ENCODE results near the gene LHX4. TPM values are rescaled to one million over a fixed set of nuclear protein-coding genes. Genes with fewer than 3 reads are reported as not detected.

The LHX4 gene
- total and polyA plus RNA-seq, 2 of the 4 experiments (the other 2 are of a cell fraction): 0.05 to 0.18 TPM

DNA sequence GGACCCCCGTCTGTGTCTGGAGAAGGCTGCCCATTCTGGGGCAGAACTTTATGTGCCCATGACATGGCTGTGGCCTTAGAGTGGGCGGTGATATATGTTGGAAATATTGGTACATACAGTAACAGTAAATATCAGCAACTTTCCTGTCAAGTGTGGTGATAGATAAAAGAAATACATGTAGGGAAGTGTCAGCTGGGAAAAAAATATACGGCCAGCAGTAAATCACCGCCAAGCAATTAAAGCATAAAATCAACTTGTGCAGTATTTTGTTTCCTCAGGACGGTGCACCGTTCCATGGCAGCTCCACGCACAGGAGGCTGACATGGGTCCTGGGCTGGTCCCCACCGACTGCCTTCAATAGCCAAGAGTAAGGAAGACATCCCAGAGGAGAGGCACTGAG, 27.4 kb downstream of the LHX4 start:
- no peak overlapping the region for H3K27ac ChIP-seq (ENCODE audit: insufficient read depth, low read length)
- H4K8ac ChIP-seq (ENCODE audit: low read depth in 2 of 2, low read length in 2 of 2): no peak overlapping the region
- 77% methylated on average over 5 of the region's 8 CpGs; no CpG with 5 or more reads in 1 of the 2 experiments for WGBS, 2 experiments (ENCODE audit: extremely low coverage in 2 of 2, insufficient read length in 1 of 2)
- no peak overlapping the region for H4K5ac ChIP-seq (ENCODE audit: low read depth, low read length)
- H3K18ac ChIP-seq (ENCODE audit: low read depth, low read length): no peak overlapping the region
- H2AK5ac ChIP-seq (ENCODE audit: low read depth, low read length): no peak overlapping the region
- no peak overlapping the region for H3K9ac ChIP-seq (ENCODE audit: low read depth, low read length)
- no peak overlapping the region for H3K4me3 ChIP-seq (ENCODE audit: insufficient read depth, low read depth, low read length)
- no peak overlapping the region for H2AFZ ChIP-seq (replicated peaks; ENCODE audit: low read length, poor library complexity)
- dilution Hi-C loops (cut with HindIII; ENCODE audit: low sequenced_read_pairs, unreplicated experiment) (no loop called here), in situ Hi-C loops (cut with MboI; ENCODE audit: low sequenced_read_pairs) (loop anchor here (25.0 kb wide), 1 partner anchor 905 kb away; no protein-coding TSS in a partner anchor), intact Hi-C loops (cut with micrococcal nuclease) (no loop called here)
- no peak overlapping the region for H2BK120ac ChIP-seq (ENCODE audit: low read depth, low read length)
- no peaks in the 10 kb centered on the region for H3K79me1 ChIP-seq (ENCODE audit: low read depth in 1 of 2, low read length in 2 of 2)
- H3K14ac ChIP-seq (replicated peaks; ENCODE audit: low read depth, low read length): no peak overlapping the region
- H3K4me1 ChIP-seq (ENCODE audit: control insufficient read depth, insufficient read depth, low read length): 0 out of 2 replicates have a peak, but pooled peaks cover 2% of the 10 kb centered on the region
- DNase-seq (no peak), ATAC-seq (ENCODE audit: low read depth) (no peak)
- BruUV-seq (replicated peaks): no TSS peak
- peaks cover 32% of the 10 kb centered on the region for H3K27me3 ChIP-seq (ENCODE audit: control insufficient read depth, insufficient read depth, low read length)
- H2BK15ac ChIP-seq (ENCODE audit: low read depth, low read length): no peak overlapping the region
- no peak overlapping the region for H3K4me2 ChIP-seq (ENCODE audit: low read depth, low read length)
- no peak overlapping the region for H2BK20ac ChIP-seq (ENCODE audit: low read depth, low read length)
- no peaks in the 10 kb centered on the region for H3K9me3 ChIP-seq (ENCODE audit: control insufficient read depth, insufficient read depth, low read length)
- ChIA-PET CTCF (no interaction called here), POLR2A (ENCODE audit: unreplicated experiment) (interaction anchor here (0.6 kb wide), 1 partner anchor 142 kb away, joined by 5 read pairs; no protein-coding TSS in a partner anchor)
- H4K91ac ChIP-seq (ENCODE audit: insufficient read depth, low read depth, low read length): no peak overlapping the region
- H3K56ac ChIP-seq (ENCODE audit: extremely low read depth, insufficient read depth, low read length): no peak overlapping the region
- no peaks in the 10 kb centered on the region for H3K36me3 ChIP-seq (ENCODE audit: control insufficient read depth, insufficient read depth, low read length)
- TF ChIP-seq, protein P1, sequence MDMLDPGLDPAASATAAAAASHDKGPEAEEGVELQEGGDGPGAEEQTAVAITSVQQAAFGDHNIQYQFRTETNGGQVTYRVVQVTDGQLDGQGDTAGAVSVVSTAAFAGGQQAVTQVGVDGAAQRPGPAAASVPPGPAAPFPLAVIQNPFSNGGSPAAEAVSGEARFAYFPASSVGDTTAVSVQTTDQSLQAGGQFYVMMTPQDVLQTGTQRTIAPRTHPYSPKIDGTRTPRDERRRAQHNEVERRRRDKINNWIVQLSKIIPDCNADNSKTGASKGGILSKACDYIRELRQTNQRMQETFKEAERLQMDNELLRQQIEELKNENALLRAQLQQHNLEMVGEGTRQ (IDR thresholded peaks at IDR 0.05; ENCODE audit: low read depth, low read length): no peak
- TF ChIP-seq MAFK (IDR thresholded peaks at IDR 0.05; ENCODE audit: low read depth, low read length) (no peak), SMC3 (IDR thresholded peaks at IDR 0.05; ENCODE audit: low read depth, low read length) (no peak), RFX5 (IDR thresholded peaks at IDR 0.05; ENCODE audit: low read depth, low read length) (no peak), BHLHE40 (IDR thresholded peaks at IDR 0.05; ENCODE audit: low read depth, low read length) (no peak), RCOR1 (IDR thresholded peaks at IDR 0.05; ENCODE audit: insufficient replicate concordance, low read length) (no peak), MXI1 (IDR thresholded peaks at IDR 0.05; ENCODE audit: borderline replicate concordance, low read depth, low read length) (no peak), MAZ (IDR thresholded peaks at IDR 0.05; ENCODE audit: borderline replicate concordance, low read depth, low read length) (no peak), CHD1 (IDR thresholded peaks at IDR 0.05; ENCODE audit: low read depth, low read length) (no peak), RAD21 (IDR thresholded peaks at IDR 0.05; ENCODE audit: low read length) (no peak), CEBPB (IDR thresholded peaks at IDR 0.05; ENCODE audit: low read depth, low read length) (no peak), NFE2L2 (IDR thresholded peaks at IDR 0.05; ENCODE audit: low read depth, low read length) (no peak), FOS (IDR thresholded peaks at IDR 0.05; ENCODE audit: low read depth, low read length) (no peak), POLR2A (IDR thresholded peaks at IDR 0.05; ENCODE audit: low read depth, low read length) (no peak)
- TF ChIP-seq, protein P2, sequence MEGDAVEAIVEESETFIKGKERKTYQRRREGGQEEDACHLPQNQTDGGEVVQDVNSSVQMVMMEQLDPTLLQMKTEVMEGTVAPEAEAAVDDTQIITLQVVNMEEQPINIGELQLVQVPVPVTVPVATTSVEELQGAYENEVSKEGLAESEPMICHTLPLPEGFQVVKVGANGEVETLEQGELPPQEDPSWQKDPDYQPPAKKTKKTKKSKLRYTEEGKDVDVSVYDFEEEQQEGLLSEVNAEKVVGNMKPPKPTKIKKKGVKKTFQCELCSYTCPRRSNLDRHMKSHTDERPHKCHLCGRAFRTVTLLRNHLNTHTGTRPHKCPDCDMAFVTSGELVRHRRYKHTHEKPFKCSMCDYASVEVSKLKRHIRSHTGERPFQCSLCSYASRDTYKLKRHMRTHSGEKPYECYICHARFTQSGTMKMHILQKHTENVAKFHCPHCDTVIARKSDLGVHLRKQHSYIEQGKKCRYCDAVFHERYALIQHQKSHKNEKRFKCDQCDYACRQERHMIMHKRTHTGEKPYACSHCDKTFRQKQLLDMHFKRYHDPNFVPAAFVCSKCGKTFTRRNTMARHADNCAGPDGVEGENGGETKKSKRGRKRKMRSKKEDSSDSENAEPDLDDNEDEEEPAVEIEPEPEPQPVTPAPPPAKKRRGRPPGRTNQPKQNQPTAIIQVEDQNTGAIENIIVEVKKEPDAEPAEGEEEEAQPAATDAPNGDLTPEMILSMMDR (conservative IDR thresholded peaks at IDR 0.05; ENCODE audit: low read depth, low read length): no peak
- TF ChIP-seq, protein P3, sequence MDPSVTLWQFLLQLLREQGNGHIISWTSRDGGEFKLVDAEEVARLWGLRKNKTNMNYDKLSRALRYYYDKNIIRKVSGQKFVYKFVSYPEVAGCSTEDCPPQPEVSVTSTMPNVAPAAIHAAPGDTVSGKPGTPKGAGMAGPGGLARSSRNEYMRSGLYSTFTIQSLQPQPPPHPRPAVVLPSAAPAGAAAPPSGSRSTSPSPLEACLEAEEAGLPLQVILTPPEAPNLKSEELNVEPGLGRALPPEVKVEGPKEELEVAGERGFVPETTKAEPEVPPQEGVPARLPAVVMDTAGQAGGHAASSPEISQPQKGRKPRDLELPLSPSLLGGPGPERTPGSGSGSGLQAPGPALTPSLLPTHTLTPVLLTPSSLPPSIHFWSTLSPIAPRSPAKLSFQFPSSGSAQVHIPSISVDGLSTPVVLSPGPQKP (IDR thresholded peaks at IDR 0.05; ENCODE audit: borderline replicate concordance, low read depth, low read length): no peak
- no peak overlapping the region for H2BK5ac ChIP-seq (ENCODE audit: low read depth, low read length, poor library complexity, severe bottlenecking)
- no peak overlapping the region for H3K23ac ChIP-seq (ENCODE audit: low read depth, low read length)
- no peak overlapping the region for H2AK9ac ChIP-seq (replicated peaks; ENCODE audit: low read depth, low read length, poor library complexity)
- no peak overlapping the region for H3K4ac ChIP-seq (ENCODE audit: low read depth, low read length)
- H4K20me1 ChIP-seq (ENCODE audit: insufficient read depth, low read length): no peaks in the 10 kb centered on the region
- H3K9me1 ChIP-seq (ENCODE audit: insufficient read depth, low read length): no peaks in the 10 kb centered on the region

Measured in IMR-90 (cell line).